CD14-positive monocyte (primary cell): Measurements from ENCODE around the gene SPSB1. TPM values are rescaled to one million over a fixed set of nuclear protein-coding genes. Genes with fewer than 3 reads are reported as not detected.

Source experiments
- DNase-seq, 3 donors: peaks; one replicate each; pipeline ENCODE4 v3.0.0-alpha.2; 2011 to 2022
- H2AFZ ChIP-seq: 2 replicates; pipeline ENCODE4 v1.6.0; 2012; ENCODE audit warnings: mild to moderate bottlenecking, low read depth, low read length, inconsistent platforms; ENCODE audit not compliant: insufficient read depth, poor library complexity, severe bottlenecking
- H3K27ac ChIP-seq, 2 donors: 1 replicate in 1 of 2; 2 replicates in 1 of 2; pipeline ENCODE4 v1.5.1; 2012 to 2013; ENCODE audit warnings: low read length in 2 of 2, control low read depth in 1 of 2, inconsistent platforms in 1 of 2, low read depth in 1 of 2, mild to moderate bottlenecking in 1 of 2
- H3K27me3 ChIP-seq, 2 donors: one replicate each; pipeline versions ENCODE4 v1.6.0 to v1.6.1; 2011 to 2013; ENCODE audit warnings: low read length in 2 of 2; ENCODE audit not compliant: control insufficient read depth in 2 of 2, insufficient read depth in 2 of 2
- H3K36me3 ChIP-seq, 2 donors: replicated peaks in 1 of 2; 1 replicate in 1 of 2; 2 replicates in 1 of 2; pipeline versions ENCODE4 v1.5.1 to v1.6.1; 2012 to 2013; ENCODE audit warnings: low read length in 2 of 2, control low read depth in 1 of 2, inconsistent platforms in 1 of 2, mild to moderate bottlenecking in 1 of 2; ENCODE audit not compliant: insufficient read depth in 2 of 2, control insufficient read depth in 1 of 2
- H3K4me1 ChIP-seq, 2 donors: 1 replicate in 1 of 2; 2 replicates in 1 of 2; pipeline versions ENCODE4 v1.5.1 to v1.6.1; 2012 to 2013; ENCODE audit warnings: low read length in 2 of 2, control low read depth in 1 of 2, inconsistent platforms in 1 of 2, mild to moderate bottlenecking in 1 of 2, moderate library complexity in 1 of 2; ENCODE audit not compliant: insufficient read depth in 2 of 2, control insufficient read depth in 1 of 2
- H3K4me2 ChIP-seq: replicated peaks from 2 replicates; pipeline ENCODE3; 2012; ENCODE audit warnings: low read length, moderate library complexity, mild to moderate bottlenecking; ENCODE audit not compliant: poor library complexity, severe bottlenecking; ENCODE audit errors: extremely low read depth
- H3K4me3 ChIP-seq, 3 experiments: fragments of 200-600 bp in 1 of 3; sonication (generic) in 1 of 3; replicated peaks in 1 of 3; 1 replicate in 2 of 3; 2 replicates in 1 of 3; pipeline ENCODE4 v1.5.1; 2011 to 2013; ENCODE audit warnings: low read length in 3 of 3, mild to moderate bottlenecking in 3 of 3, control low read depth in 2 of 3, low read depth in 2 of 3, inconsistent platforms in 1 of 3, moderate library complexity in 1 of 3
- H3K79me2 ChIP-seq: 2 replicates; pipeline ENCODE4 v1.6.0; 2012; ENCODE audit warnings: mild to moderate bottlenecking, control low read depth, inconsistent platforms, low read length, moderate library complexity; ENCODE audit not compliant: insufficient read depth
- H3K9ac ChIP-seq: 2 replicates; pipeline ENCODE4 v1.6.0; 2017; ENCODE audit warnings: low read length, mild to moderate bottlenecking; ENCODE audit not compliant: insufficient read depth, poor library complexity, severe bottlenecking
- H3K9me3 ChIP-seq, 2 donors: replicated peaks in 1 of 2; 1 replicate in 1 of 2; 2 replicates in 1 of 2; pipeline versions ENCODE4 v1.5.1 to v1.6.1; 2012 to 2013; ENCODE audit warnings: low read length in 2 of 2, control low read depth in 1 of 2; ENCODE audit not compliant: control insufficient read depth in 1 of 2, insufficient read depth in 1 of 2
- H4K20me1 ChIP-seq: 2 replicates; pipeline ENCODE4 v1.6.0; 2012; ENCODE audit warnings: mild to moderate bottlenecking, low read length, control low read depth, moderate library complexity; ENCODE audit not compliant: insufficient read depth
- H3K27ac Mint-ChIP-seq, 7 donors: one replicate each; pipeline ENCODE4 v1.8.0; 2020; ENCODE audit warnings: mild to moderate bottlenecking in 7 of 7, mixed read lengths in 7 of 7, moderate library complexity in 6 of 7, inconsistent platforms in 2 of 7
- H3K27me3 Mint-ChIP-seq, 3 donors: one replicate each; pipeline ENCODE4 v1.8.0; 2021 to 2022; ENCODE audit warnings: low read depth in 3 of 3, mild to moderate bottlenecking in 3 of 3, mixed read lengths in 3 of 3, moderate library complexity in 3 of 3, inconsistent platforms in 1 of 3
- H3K36me3 Mint-ChIP-seq, 2 donors: one replicate each; pipeline ENCODE4 v1.8.0; 2020; ENCODE audit warnings: mixed read lengths in 2 of 2, inconsistent platforms in 1 of 2, mild to moderate bottlenecking in 1 of 2
- H3K4me1 Mint-ChIP-seq: one replicate; pipeline ENCODE4 v1.8.0; 2020; ENCODE audit warnings: mild to moderate bottlenecking, mixed read lengths
- H3K4me3 Mint-ChIP-seq, 2 donors: one replicate each; pipeline ENCODE4 v1.8.0; 2020; ENCODE audit warnings: mild to moderate bottlenecking in 2 of 2, mixed read lengths in 2 of 2, moderate library complexity in 1 of 2
- H3K9me3 Mint-ChIP-seq, 7 donors: one replicate each; pipeline ENCODE4 v1.8.0; 2020 to 2022; ENCODE audit warnings: mixed read lengths in 7 of 7, mild to moderate bottlenecking in 6 of 7, moderate library complexity in 6 of 7, inconsistent platforms in 2 of 7
- WGBS: methylation state at CpG from one replicate; pipeline ENCODE4 v1.1.5; 2013; ENCODE audit warnings: missing lambda C conversion rate; ENCODE audit not compliant: insufficient coverage; 5-methylcytosine and 5-hydroxymethylcytosine counted together
- intact Hi-C, 2 donors: fragments of 100-400 bp; cut with micrococcal nuclease; formaldehyde crosslinking; loops; one replicate each; pipeline versions ENCODE4 v1.15.0 to v1.15.1; 2023
- polyA plus RNA-seq, 3 donors: library from polyadenylated mRNA; depleted of rRNA in 1 of 3; unstranded in 2 of 3; stranded (reverse) in 1 of 3; fragments of 300-500 nt in 2 of 3; fragments of >200 nt in 1 of 3; fragmentation: Illumina TruSeq in 2 of 3; gene quantifications; 1 replicate in 2 of 3; 2 replicates in 1 of 3; pipeline ENCODE4 v1.2.3, GENCODE V29; 2012 to 2021
- TF ChIP-seq, protein P1 (sequence below): fragments of 200-600 bp; IDR thresholded peaks from one replicate; pipeline ENCODE4 v1.8.0; 2022; ENCODE audit warnings: antibody characterized with exemption, mild to moderate bottlenecking

Gene SPSB1
- polyA plus RNA-seq, 3 donors = 0.15 to 1.2 (median 0.29) TPM

- Histone ChIP-seq H3K4me2 (no peak overlapping the region), H3K79me2 (no peaks in the 10 kb centered on the region), H4K20me1 (no peaks in the 10 kb centered on the region), H2AFZ (no peak overlapping the region), H3K27me3 (no peaks in the 10 kb centered on the region), H3K9me3 (no peaks in the 10 kb centered on the region), H3K4me3 (no peak overlapping the region), H3K36me3 (no peaks in the 10 kb centered on the region), H3K9ac (no peak overlapping the region), H3K4me1 (peaks cover 12 to 16% of the 10 kb centered on the region in 2 donors), H3K27ac (no peak overlapping the region)
- Mint-ChIP-seq H3K4me1 (peaks cover 13% of the 10 kb centered on the region), H3K27ac (no peak overlapping the region), H3K27me3 (peaks cover 11 to 32% (median 13%) of the 10 kb centered on the region in 3 donors), H3K36me3 (no peaks in the 10 kb centered on the region), H3K9me3 (no peaks in the 10 kb centered on the region), H3K4me3 (no peak overlapping the region)
- no peak for DNase-seq
- intact Hi-C loops = no loop called here
- 91% methylated on average over 4 of the region's 8 CpGs for WGBS
- TF ChIP-seq, protein P1, sequence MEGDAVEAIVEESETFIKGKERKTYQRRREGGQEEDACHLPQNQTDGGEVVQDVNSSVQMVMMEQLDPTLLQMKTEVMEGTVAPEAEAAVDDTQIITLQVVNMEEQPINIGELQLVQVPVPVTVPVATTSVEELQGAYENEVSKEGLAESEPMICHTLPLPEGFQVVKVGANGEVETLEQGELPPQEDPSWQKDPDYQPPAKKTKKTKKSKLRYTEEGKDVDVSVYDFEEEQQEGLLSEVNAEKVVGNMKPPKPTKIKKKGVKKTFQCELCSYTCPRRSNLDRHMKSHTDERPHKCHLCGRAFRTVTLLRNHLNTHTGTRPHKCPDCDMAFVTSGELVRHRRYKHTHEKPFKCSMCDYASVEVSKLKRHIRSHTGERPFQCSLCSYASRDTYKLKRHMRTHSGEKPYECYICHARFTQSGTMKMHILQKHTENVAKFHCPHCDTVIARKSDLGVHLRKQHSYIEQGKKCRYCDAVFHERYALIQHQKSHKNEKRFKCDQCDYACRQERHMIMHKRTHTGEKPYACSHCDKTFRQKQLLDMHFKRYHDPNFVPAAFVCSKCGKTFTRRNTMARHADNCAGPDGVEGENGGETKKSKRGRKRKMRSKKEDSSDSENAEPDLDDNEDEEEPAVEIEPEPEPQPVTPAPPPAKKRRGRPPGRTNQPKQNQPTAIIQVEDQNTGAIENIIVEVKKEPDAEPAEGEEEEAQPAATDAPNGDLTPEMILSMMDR = no peak
These were observed 73.6 kb downstream of the SPSB1 start for GRCh38 chr1:9366298-9366697.

- Mint-ChIP-seq H3K4me3 (no peak overlapping the region), H3K36me3 (no peaks in the 10 kb centered on the region), H3K27ac (no peak overlapping the region), H3K4me1 (peaks cover 13% of the 10 kb centered on the region), H3K9me3 (no peaks in the 10 kb centered on the region), H3K27me3 (peaks cover 10 to 27% (median 15%) of the 10 kb centered on the region in 3 donors)
- DNase-seq = no peak
- WGBS = 97% methylated on average over 27 of the region's 34 CpGs
- H3K4me2 ChIP-seq = no peak overlapping the region
- no peak overlapping the region for H2AFZ ChIP-seq
- peaks cover 10 to 11% of the 10 kb centered on the region in 2 donors for H3K4me1 ChIP-seq
- no peaks in the 10 kb centered on the region for H3K27me3 ChIP-seq
- H3K27ac ChIP-seq = no peak overlapping the region
- H3K79me2 ChIP-seq = no peaks in the 10 kb centered on the region
- no peaks in the 10 kb centered on the region for H4K20me1 ChIP-seq
- H3K4me3 ChIP-seq = no peak overlapping the region
- H3K9me3 ChIP-seq = no peaks in the 10 kb centered on the region
- TF ChIP-seq, protein P1 = no peak
- no peak overlapping the region for H3K9ac ChIP-seq
- intact Hi-C loops = no loop called here
- H3K36me3 ChIP-seq = no peaks in the 10 kb centered on the region
These were observed 74.5 kb downstream of the SPSB1 start for GRCh38 chr1:9366943-9367780.
